Thymus (tissue), 11 donors: ENCODE results near the gene STAG1. TPM values are rescaled to one million over a fixed set of nuclear protein-coding genes. Genes with fewer than 3 reads are reported as not detected.
"Not testable (repeated sequence)": the region's sequence is repeated elsewhere in the genome, so short reads cannot be mapped to it uniquely, and the experiment has no call there.

Experiments
- DNase-seq, 9 donors: peaks; one replicate each; pipeline ENCODE4 v3.0.0-alpha.2; 2013; ENCODE audit warnings: low spot score in 9 of 9, low read depth in 6 of 9, missing footprints in 1 of 9
- H3K27ac ChIP-seq, 2 donors: one replicate each; pipeline ENCODE4 v1.5.1; 2013; ENCODE audit warnings: control low read depth in 1 of 2, low read depth in 1 of 2, low read length in 1 of 2, mild to moderate bottlenecking in 1 of 2, moderate library complexity in 1 of 2
- H3K27me3 ChIP-seq, 2 donors: one replicate each; pipeline ENCODE4 v1.5.1; 2013; ENCODE audit warnings: low read length in 1 of 2; ENCODE audit not compliant: control insufficient read depth in 2 of 2, insufficient read depth in 1 of 2
- H3K36me3 ChIP-seq, 2 donors: one replicate each; pipeline ENCODE4 v1.5.1; 2013; ENCODE audit warnings: low read length in 1 of 2, mild to moderate bottlenecking in 1 of 2, moderate library complexity in 1 of 2; ENCODE audit not compliant: control insufficient read depth in 2 of 2, insufficient read depth in 2 of 2
- H3K4me1 ChIP-seq, 2 donors: one replicate each; pipeline ENCODE4 v1.5.1; 2013; ENCODE audit warnings: low read length in 2 of 2; ENCODE audit not compliant: control insufficient read depth in 2 of 2, insufficient read depth in 2 of 2
- H3K4me3 ChIP-seq, 2 donors: one replicate each; pipeline ENCODE4 v1.5.1; 2013; ENCODE audit warnings: low read length in 2 of 2, control low read depth in 1 of 2, mild to moderate bottlenecking in 1 of 2
- H3K9me3 ChIP-seq, 2 donors: one replicate each; pipeline ENCODE4 v1.5.1; 2013; ENCODE audit warnings: low read length in 1 of 2, mild to moderate bottlenecking in 1 of 2; ENCODE audit not compliant: control insufficient read depth in 2 of 2, insufficient read depth in 1 of 2
- WGBS: extraction: QIAGEN DNeasy Blood & Tissue Kit; methylation state at CpG from one replicate; pipeline ENCODE4 v1.1.7; 2013; 5-methylcytosine and 5-hydroxymethylcytosine counted together
- polyA plus RNA-seq: library from polyadenylated mRNA; stranded (reverse); fragments of 200-250 nt; gene quantifications from one replicate; pipeline ENCODE4 v1.2.3, GENCODE V29; 2013
- total RNA-seq: library from RNA; stranded (reverse); fragments of 120-200 nt; gene quantifications from one replicate; pipeline ENCODE4 v1.2.4, GENCODE V29; 2013
- donor health status: healthy.

The STAG1 gene
- total and polyA plus RNA-seq, 2 donors = 15.9 to 36.0 TPM

- WGBS = 95% methylated on average over 5 of the region's 5 CpGs
- peaks cover 0 to 3% of the 10 kb centered on the region in 2 donors for H3K36me3 ChIP-seq
- no peaks in the 10 kb centered on the region for H3K9me3 ChIP-seq
- no peaks in the 10 kb centered on the region for H3K4me1 ChIP-seq
- no peak overlapping the region for H3K27ac ChIP-seq
- no peak for DNase-seq
- no peak overlapping the region for H3K4me3 ChIP-seq
- H3K27me3 ChIP-seq = no peaks in the 10 kb centered on the region
Measured at GRCh38 chr3:136720091-136720490, 32.1 kb downstream of the STAG1 start.

GRCh38 chr3:136716629-136717028 is 35.5 kb downstream of the STAG1 start:
- peaks cover 0 to 5% of the 10 kb centered on the region in 2 donors for H3K9me3 ChIP-seq
- H3K4me1 ChIP-seq = no peaks in the 10 kb centered on the region
- H3K27ac ChIP-seq = no peak overlapping the region
- WGBS = 96% methylated on average over 1 of the region's 1 CpG
- H3K4me3 ChIP-seq = no peak overlapping the region
- peaks cover 0 to 3% of the 10 kb centered on the region in 2 donors for H3K36me3 ChIP-seq
- no peak for DNase-seq
- H3K27me3 ChIP-seq = no peaks in the 10 kb centered on the region

- peaks cover 0 to 4% of the 10 kb centered on the region in 2 donors for H3K36me3 ChIP-seq
- H3K27ac ChIP-seq = no peak overlapping the region
- DNase-seq = no peak
- no peaks in the 10 kb centered on the region for H3K27me3 ChIP-seq
- no peaks in the 10 kb centered on the region for H3K4me1 ChIP-seq
- WGBS = 96% methylated on average over 6 of the region's 6 CpGs
- H3K9me3 ChIP-seq = peaks cover 0 to 5% of the 10 kb centered on the region in 2 donors
- H3K4me3 ChIP-seq = no peak overlapping the region
Measured at GRCh38 chr3:136714020-136714419, 38.2 kb downstream of the STAG1 start.

DNA sequence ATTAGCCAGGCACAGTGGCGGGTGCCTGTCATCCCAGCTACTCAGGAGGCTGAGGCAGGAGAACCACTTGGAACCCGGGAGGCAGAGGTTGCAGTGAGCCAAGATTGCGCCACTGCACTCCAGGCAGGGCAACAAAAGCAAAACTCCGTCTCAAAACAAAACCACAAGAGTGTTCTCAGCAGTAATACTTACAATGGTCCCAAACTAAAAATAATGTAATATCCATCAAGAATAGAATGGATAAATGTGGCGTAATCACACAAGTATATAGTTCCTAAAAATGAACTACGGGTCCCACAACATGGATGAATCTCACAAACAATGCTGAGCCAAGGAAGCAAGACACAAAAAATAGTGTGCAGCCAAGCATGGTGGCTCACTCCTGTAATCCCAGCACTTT is 39.2 kb downstream of the STAG1 start:
- DNase-seq = no peak
- H3K36me3 ChIP-seq = peaks cover 0 to 4% of the 10 kb centered on the region in 2 donors
- H3K27ac ChIP-seq = no peak overlapping the region
- WGBS = 97% methylated on average over 6 of the region's 6 CpGs
- no peak overlapping the region for H3K4me3 ChIP-seq
- no peaks in the 10 kb centered on the region for H3K27me3 ChIP-seq
- H3K4me1 ChIP-seq = no peaks in the 10 kb centered on the region
- peaks cover 0 to 5% of the 10 kb centered on the region in 2 donors for H3K9me3 ChIP-seq

- 94% methylated on average over 9 of the region's 9 CpGs for WGBS
- not testable (repeated sequence) for H3K4me1 ChIP-seq, H3K27ac ChIP-seq, H3K36me3 ChIP-seq, H3K4me3 ChIP-seq, DNase-seq, H3K27me3 ChIP-seq, H3K9me3 ChIP-seq
Measured at GRCh38 chr3:136711888-136712287, 40.3 kb downstream of the STAG1 start.

DNA sequence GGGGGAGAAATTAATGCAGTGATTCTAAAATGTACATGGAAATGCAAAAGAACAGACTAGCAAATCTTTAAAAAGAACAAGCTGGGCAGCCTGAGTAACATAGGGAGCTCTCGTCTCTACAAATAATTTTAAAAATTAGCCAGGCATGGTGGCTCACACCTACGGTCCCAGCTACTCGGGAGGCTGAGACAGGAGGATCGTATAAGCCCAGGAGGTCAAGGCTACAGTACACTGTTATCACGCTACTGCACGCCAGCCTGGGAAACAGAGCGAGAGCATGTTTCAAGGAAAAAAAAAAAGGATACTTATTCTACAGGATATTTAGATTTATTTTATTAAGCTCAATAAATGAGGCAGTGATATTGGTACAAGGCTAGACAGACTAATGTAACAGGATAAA is 40.9 kb downstream of the STAG1 start:
- Histone ChIP-seq H3K4me1 (no peaks in the 10 kb centered on the region), H3K36me3 (peaks cover 0 to 4% of the 10 kb centered on the region in 2 donors), H3K27me3 (no peaks in the 10 kb centered on the region), H3K4me3 (no peak overlapping the region), H3K27ac (no peak overlapping the region), H3K9me3 (peaks cover 0 to 5% of the 10 kb centered on the region in 2 donors)
- no peak for DNase-seq
- WGBS = 98% methylated on average over 7 of the region's 7 CpGs

GRCh38 chr3:136709775-136710174 is 42.4 kb downstream of the STAG1 start:
- WGBS = 100% methylated on average over 1 of the region's 1 CpG
- H3K27me3 ChIP-seq, H3K4me3 ChIP-seq, H3K9me3 ChIP-seq, H3K36me3 ChIP-seq, DNase-seq, H3K27ac ChIP-seq, H3K4me1 ChIP-seq: not testable (repeated sequence)

- Histone ChIP-seq H3K4me1 (no peaks in the 10 kb centered on the region), H3K36me3 (peaks cover 0 to 11% of the 10 kb centered on the region in 2 donors), H3K9me3 (peaks cover 0 to 5% of the 10 kb centered on the region in 2 donors), H3K27ac (no peak overlapping the region), H3K4me3 (no peak overlapping the region), H3K27me3 (no peaks in the 10 kb centered on the region)
- no peak for DNase-seq
- 95% methylated on average over 3 of the region's 3 CpGs for WGBS
Measured at GRCh38 chr3:136708333-136708985, 43.7 kb downstream of the STAG1 start.

GRCh38 chr3:136703429-136703828 is 48.7 kb downstream of the STAG1 start:
- WGBS = 98% methylated on average over 4 of the region's 4 CpGs
- Histone ChIP-seq H3K27me3 (no peaks in the 10 kb centered on the region), H3K27ac (no peak overlapping the region), H3K4me3 (no peak overlapping the region), H3K9me3 (no peaks in the 10 kb centered on the region), H3K4me1 (no peaks in the 10 kb centered on the region), H3K36me3 (peaks cover 0 to 7% of the 10 kb centered on the region in 2 donors)
- no peak for DNase-seq
